CD4-positive, alpha-beta memory T cell (primary cell): ENCODE data around the gene MOB3B. TPM values are rescaled to one million over a fixed set of nuclear protein-coding genes. Genes with fewer than 3 reads are reported as not detected.
"Not testable (repeated sequence)": the region's sequence is repeated elsewhere in the genome, so short reads cannot be mapped to it uniquely, and the experiment has no call there.

Experiments
- CTCF ChIA-PET: fragments of 350-600 bp; sonication (Branson Sonifier 250); formaldehyde crosslinking; loops from one replicate; lab custom pipeline; 2021; ENCODE audit warnings: inconsistent platforms; ENCODE audit not compliant: partially characterized antibody; lab: Charles Lee
- POLR2A ChIA-PET: fragments of 350-600 bp; sonication (Branson Sonifier 250); formaldehyde crosslinking; loops from one replicate; lab custom pipeline; 2021; ENCODE audit not compliant: partially characterized antibody; lab: Charles Lee
- DNase-seq, 5 donors: peaks; one replicate each; pipeline versions ENCODE4 v3.0.0 to v3.0.0-alpha.2; 2020 to 2022; ENCODE audit warnings: mixed read lengths in 1 of 5
- H3K27ac ChIP-seq: one replicate; pipeline ENCODE4 v1.7.0; 2013; ENCODE audit warnings: low read depth, low read length
- H3K27me3 ChIP-seq: 2 replicates; pipeline ENCODE4 v1.7.0; 2013; ENCODE audit warnings: mild to moderate bottlenecking, low read length, moderate library complexity; ENCODE audit not compliant: insufficient read depth
- H3K36me3 ChIP-seq: 2 replicates; pipeline ENCODE4 v1.7.0; 2013; ENCODE audit warnings: mild to moderate bottlenecking, low read length, moderate library complexity; ENCODE audit not compliant: insufficient read depth
- H3K4me1 ChIP-seq: 2 replicates; pipeline ENCODE4 v1.7.0; 2013; ENCODE audit warnings: mild to moderate bottlenecking, low read length, moderate library complexity; ENCODE audit not compliant: insufficient read depth
- H3K4me3 ChIP-seq, 2 donors: one replicate each; pipeline ENCODE4 v1.7.0; 2013; ENCODE audit warnings: low read length in 2 of 2, mild to moderate bottlenecking in 1 of 2
- H3K9me3 ChIP-seq, 2 donors: one replicate each; pipeline ENCODE4 v1.7.0; 2013; ENCODE audit warnings: low read length in 2 of 2, control low read depth in 1 of 2; ENCODE audit not compliant: control insufficient read depth in 1 of 2
- H3K27ac Mint-ChIP-seq, 7 donors: one replicate each; pipeline ENCODE4 v1.8.0; 2020 to 2021; ENCODE audit warnings: mixed read lengths in 7 of 7, mild to moderate bottlenecking in 6 of 7, inconsistent platforms in 3 of 7, moderate library complexity in 3 of 7
- H3K27me3 Mint-ChIP-seq, 2 donors: one replicate each; pipeline ENCODE4 v1.8.0; 2020 to 2021; ENCODE audit warnings: mixed read lengths in 2 of 2
- H3K36me3 Mint-ChIP-seq, 2 donors: one replicate each; pipeline ENCODE4 v1.8.0; 2020 to 2021; ENCODE audit warnings: mixed read lengths in 2 of 2, inconsistent platforms in 1 of 2, mild to moderate bottlenecking in 1 of 2
- H3K4me1 Mint-ChIP-seq, 4 donors: one replicate each; pipeline ENCODE4 v1.8.0; 2020 to 2021; ENCODE audit warnings: mixed read lengths in 4 of 4, mild to moderate bottlenecking in 1 of 4
- H3K4me3 Mint-ChIP-seq, 8 donors: one replicate each; pipeline ENCODE4 v1.8.0; 2020 to 2021; ENCODE audit warnings: mixed read lengths in 8 of 8, mild to moderate bottlenecking in 7 of 8, moderate library complexity in 6 of 8, inconsistent platforms in 3 of 8
- H3K9me3 Mint-ChIP-seq, 8 donors: one replicate each; pipeline ENCODE4 v1.8.0; 2020 to 2021; ENCODE audit warnings: mixed read lengths in 8 of 8, mild to moderate bottlenecking in 5 of 8, inconsistent platforms in 3 of 8, moderate library complexity in 1 of 8
- intact Hi-C: fragments of 100-400 bp; cut with micrococcal nuclease; formaldehyde crosslinking; loops from one replicate; pipeline ENCODE4 v1.15.1; 2023
- polyA plus RNA-seq, 2 donors: library from polyadenylated mRNA; unstranded; fragments of 300-500 nt; fragmentation: Illumina TruSeq; gene quantifications; one replicate each; pipeline ENCODE4 v1.2.3, GENCODE V29; 2021
- total RNA-seq, 2 experiments: library from RNA; stranded (reverse); gene quantifications; one replicate each; pipeline ENCODE4 v1.2.3, GENCODE V29; 2021

MOB3B gene
- total and polyA plus RNA-seq, 4 experiments from 2014 or later, result 0.05 to 0.64 (median 0.34) TPM

DNA sequence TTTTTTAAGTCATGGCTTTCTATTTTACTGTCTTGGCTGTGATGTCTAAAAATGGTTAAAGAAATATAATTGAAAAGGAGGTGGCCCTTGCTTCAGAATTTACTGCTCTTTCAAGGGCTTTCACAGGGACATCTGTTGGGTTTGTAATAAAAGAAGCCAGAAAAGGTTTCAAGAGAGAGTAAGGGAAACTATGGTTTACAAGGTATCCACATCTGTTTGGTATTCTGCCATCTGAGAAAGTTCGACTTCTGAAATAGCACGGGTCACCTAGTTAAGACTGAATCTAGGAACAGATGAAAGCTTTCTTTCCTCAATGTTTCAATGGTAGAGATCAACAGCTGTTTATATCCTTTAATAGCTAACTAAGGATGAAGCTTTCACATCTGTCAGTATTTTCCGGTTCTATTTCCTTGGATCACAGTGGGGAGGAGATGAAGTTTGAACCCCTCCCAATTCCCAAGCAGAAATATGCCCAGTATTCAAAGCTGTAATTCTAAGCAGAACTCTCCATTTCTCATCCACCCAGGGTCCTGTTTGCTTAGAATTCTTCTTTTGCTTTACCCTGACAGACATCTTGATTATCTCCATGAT, 78.3 kb downstream of the MOB3B start:
- peaks cover 0 to 26% of the 10 kb centered on the region in 2 donors for H3K36me3 Mint-ChIP-seq
- CTCF ChIA-PET, result interaction anchor here (0.9 to 1.0 kb wide), 2 partner anchors 20 to 21 kb away, joined by 3 read pairs; no protein-coding TSS in a partner anchor
- no peak for DNase-seq
- Histone ChIP-seq H3K27me3 (no peaks in the 10 kb centered on the region), H3K27ac (no peak overlapping the region), H3K4me3 (no peak overlapping the region), H3K4me1 (no peaks in the 10 kb centered on the region), H3K9me3 (no peaks in the 10 kb centered on the region), H3K36me3 (no peaks in the 10 kb centered on the region)
- no peak overlapping the region for H3K27ac Mint-ChIP-seq
- POLR2A ChIA-PET, result no interaction called here
- intact Hi-C loops, result no loop called here
- H3K4me1 Mint-ChIP-seq, result no peaks in the 10 kb centered on the region
- no peaks in the 10 kb centered on the region for H3K27me3 Mint-ChIP-seq
- H3K9me3 Mint-ChIP-seq, result peaks cover 0 to 3% (median 0%) of the 10 kb centered on the region in 8 donors
- no peak overlapping the region for H3K4me3 Mint-ChIP-seq

DNA sequence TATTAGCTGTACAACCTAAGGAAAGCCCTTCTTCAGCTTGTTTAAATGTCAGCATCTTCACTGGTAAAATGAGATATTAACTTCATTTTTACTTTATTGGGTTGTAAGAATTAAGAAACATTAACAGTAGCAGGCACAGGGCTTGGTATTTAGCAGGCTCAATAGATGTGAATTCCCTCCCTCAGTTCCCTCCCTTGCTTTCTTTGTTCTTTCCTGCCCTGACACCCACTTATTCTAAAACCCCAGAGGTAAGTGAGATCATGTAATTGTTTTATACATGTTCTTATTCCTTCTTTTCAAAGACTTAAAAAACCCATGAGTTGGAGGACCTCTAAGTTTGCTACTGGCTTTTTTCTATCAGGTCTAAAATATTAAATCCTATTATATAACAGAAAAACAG, 78.9 kb downstream of the MOB3B start:
- no peak overlapping the region for H3K27ac Mint-ChIP-seq
- Histone ChIP-seq H3K27me3 (no peaks in the 10 kb centered on the region), H3K36me3 (no peaks in the 10 kb centered on the region), H3K4me3 (no peak overlapping the region), H3K27ac (no peak overlapping the region), H3K9me3 (no peaks in the 10 kb centered on the region), H3K4me1 (no peaks in the 10 kb centered on the region)
- intact Hi-C loops, result no loop called here
- ChIA-PET POLR2A (no interaction called here), CTCF (interaction anchor here (0.9 to 1.0 kb wide), 2 partner anchors 19 to 21 kb away, joined by 3 read pairs; no protein-coding TSS in a partner anchor)
- H3K36me3 Mint-ChIP-seq, result peaks cover 0 to 25% of the 10 kb centered on the region in 2 donors
- DNase-seq, result no peak
- no peak overlapping the region for H3K4me3 Mint-ChIP-seq
- H3K9me3 Mint-ChIP-seq, result peaks cover 0 to 3% (median 0%) of the 10 kb centered on the region in 8 donors
- no peaks in the 10 kb centered on the region for H3K27me3 Mint-ChIP-seq
- H3K4me1 Mint-ChIP-seq, result no peaks in the 10 kb centered on the region

DNA sequence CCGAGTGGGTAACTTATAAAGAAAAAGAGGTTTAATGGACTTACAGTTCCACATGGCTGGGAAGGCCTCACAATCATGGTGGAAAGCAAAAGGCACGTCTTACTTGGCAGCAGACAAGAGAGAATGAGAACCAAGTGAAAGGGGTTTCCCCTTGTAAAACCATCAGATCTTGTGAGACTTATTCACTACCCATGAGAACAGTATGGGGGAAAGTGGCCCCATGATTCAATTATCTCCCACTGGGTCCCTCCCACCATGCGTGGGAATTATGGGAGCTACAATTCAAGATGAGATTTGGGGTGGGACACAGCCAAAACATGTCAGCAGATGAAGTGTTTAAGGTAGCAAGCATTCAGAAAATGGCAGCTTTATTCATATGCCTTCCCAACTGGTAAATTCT, 81.3 kb downstream of the MOB3B start:
- H3K4me3 Mint-ChIP-seq, H3K27me3 ChIP-seq, H3K4me1 ChIP-seq, H3K9me3 Mint-ChIP-seq, H3K27me3 Mint-ChIP-seq, H3K4me1 Mint-ChIP-seq, DNase-seq, intact Hi-C loops, H3K4me3 ChIP-seq, H3K27ac Mint-ChIP-seq, H3K9me3 ChIP-seq, CTCF ChIA-PET, H3K27ac ChIP-seq, H3K36me3 ChIP-seq, POLR2A ChIA-PET: not testable (repeated sequence)
- H3K36me3 Mint-ChIP-seq, result peaks cover 0 to 21% of the 10 kb centered on the region in 2 donors

DNA sequence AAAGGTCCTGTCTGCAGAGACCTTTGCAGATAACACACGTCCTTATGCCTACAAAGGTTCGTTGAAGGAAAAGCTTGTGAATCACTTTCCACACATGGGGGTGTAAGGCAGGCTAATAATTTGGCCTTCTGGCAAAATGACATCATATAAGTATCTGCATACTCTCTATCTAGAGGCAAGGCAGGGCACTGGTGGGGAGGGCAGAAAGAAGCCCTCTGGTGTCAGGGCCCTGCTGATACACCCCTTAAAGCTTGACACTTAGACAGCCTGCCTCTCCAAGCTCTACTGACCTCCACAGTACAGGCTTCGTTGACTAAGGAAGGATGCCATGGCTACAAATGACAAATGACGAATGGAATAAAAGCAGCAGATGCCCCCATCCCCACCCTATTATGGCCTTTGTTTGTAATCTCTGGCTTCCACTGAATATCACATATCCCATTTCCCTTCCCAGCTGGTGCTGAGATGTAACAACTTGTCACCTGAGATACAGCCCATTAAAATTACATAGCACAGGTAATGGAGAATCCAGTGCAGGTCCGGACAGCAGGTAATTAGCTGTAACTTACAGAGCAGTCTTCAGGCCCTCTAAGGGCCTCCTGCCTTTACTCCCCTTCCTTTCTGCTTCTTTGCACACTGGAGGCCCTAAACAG, 82.5 kb downstream of the MOB3B start:
- H3K27ac ChIP-seq, result no peak overlapping the region
- no peaks in the 10 kb centered on the region for H3K27me3 Mint-ChIP-seq
- no peak overlapping the region for H3K4me3 ChIP-seq
- H3K4me1 Mint-ChIP-seq, result no peaks in the 10 kb centered on the region
- H3K9me3 ChIP-seq, result no peaks in the 10 kb centered on the region
- peaks cover 0 to 3% (median 0%) of the 10 kb centered on the region in 8 donors for H3K9me3 Mint-ChIP-seq
- ChIA-PET POLR2A (no interaction called here), CTCF (no interaction called here)
- peaks cover 0 to 12% of the 10 kb centered on the region in 2 donors for H3K36me3 Mint-ChIP-seq
- intact Hi-C loops, result no loop called here
- H3K4me1 ChIP-seq, result no peaks in the 10 kb centered on the region
- no peak for DNase-seq
- no peaks in the 10 kb centered on the region for H3K27me3 ChIP-seq
- no peaks in the 10 kb centered on the region for H3K36me3 ChIP-seq
- no peak overlapping the region for H3K27ac Mint-ChIP-seq
- no peak overlapping the region for H3K4me3 Mint-ChIP-seq

DNA sequence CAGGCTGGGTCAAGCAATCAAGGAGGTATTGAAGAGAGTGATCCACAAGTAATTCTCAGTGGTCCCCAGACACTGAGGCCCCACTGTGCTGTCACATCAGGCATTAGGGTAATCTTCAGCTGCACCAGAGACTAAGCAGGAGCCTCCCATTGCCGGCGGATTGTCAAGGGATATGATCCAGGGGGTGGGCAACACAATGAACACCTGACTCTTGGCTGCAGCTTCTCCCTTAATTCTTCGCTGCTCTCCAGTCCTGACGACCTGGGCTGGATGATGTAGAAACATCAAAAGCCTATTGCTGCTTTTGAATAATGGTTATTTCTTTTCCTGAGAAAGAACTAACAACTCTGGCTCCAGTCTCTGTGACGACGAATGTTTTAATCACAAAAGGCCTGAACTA, 83.9 kb downstream of the MOB3B start:
- Histone ChIP-seq H3K27ac (no peak overlapping the region), H3K9me3 (no peaks in the 10 kb centered on the region), H3K4me3 (no peak overlapping the region), H3K4me1 (no peaks in the 10 kb centered on the region), H3K36me3 (no peaks in the 10 kb centered on the region), H3K27me3 (no peaks in the 10 kb centered on the region)
- ChIA-PET POLR2A (no interaction called here), CTCF (no interaction called here)
- Mint-ChIP-seq H3K4me3 (no peak overlapping the region), H3K4me1 (no peaks in the 10 kb centered on the region), H3K27me3 (no peaks in the 10 kb centered on the region), H3K36me3 (no peaks in the 10 kb centered on the region), H3K9me3 (peaks cover 0 to 4% (median 0%) of the 10 kb centered on the region in 8 donors), H3K27ac (no peak overlapping the region)
- intact Hi-C loops, result no loop called here
- DNase-seq, result no peak

DNA sequence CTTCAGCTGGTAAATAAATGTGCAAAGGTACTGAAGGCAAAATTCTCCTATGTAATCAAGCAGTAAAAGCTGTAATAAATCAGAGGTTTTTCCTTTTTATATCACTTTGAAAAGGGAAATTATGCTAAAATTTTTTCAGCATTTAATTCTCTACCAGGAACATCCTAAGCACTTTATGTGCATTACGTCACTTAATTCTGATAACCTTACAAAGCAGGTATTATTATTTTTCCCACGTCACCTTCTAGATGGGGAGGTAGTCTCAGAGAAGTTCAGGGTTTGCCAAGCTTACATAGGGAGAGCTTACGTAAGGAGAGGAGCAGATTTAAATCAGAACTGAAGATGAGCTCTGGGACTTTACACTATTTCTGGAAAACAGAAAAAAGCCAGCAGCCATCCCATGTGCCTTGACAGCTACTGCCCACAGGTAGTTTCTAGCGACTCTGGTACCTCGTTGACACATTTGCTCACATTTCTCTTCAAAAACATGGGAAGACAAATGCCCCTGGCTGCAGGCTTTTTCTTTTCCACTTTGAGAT, 84.5 kb downstream of the MOB3B start:
- Mint-ChIP-seq H3K9me3 (peaks cover 0 to 4% (median 0%) of the 10 kb centered on the region in 8 donors), H3K36me3 (no peaks in the 10 kb centered on the region), H3K4me3 (no peak overlapping the region), H3K27ac (no peak overlapping the region), H3K4me1 (no peaks in the 10 kb centered on the region), H3K27me3 (no peaks in the 10 kb centered on the region)
- H3K27ac ChIP-seq, result no peak overlapping the region
- no peaks in the 10 kb centered on the region for H3K27me3 ChIP-seq
- no peak overlapping the region for H3K4me3 ChIP-seq
- intact Hi-C loops, result no loop called here
- ChIA-PET CTCF (no interaction called here), POLR2A (no interaction called here)
- H3K4me1 ChIP-seq, result no peaks in the 10 kb centered on the region
- DNase-seq, result no peak
- no peaks in the 10 kb centered on the region for H3K9me3 ChIP-seq
- H3K36me3 ChIP-seq, result no peaks in the 10 kb centered on the region

DNA sequence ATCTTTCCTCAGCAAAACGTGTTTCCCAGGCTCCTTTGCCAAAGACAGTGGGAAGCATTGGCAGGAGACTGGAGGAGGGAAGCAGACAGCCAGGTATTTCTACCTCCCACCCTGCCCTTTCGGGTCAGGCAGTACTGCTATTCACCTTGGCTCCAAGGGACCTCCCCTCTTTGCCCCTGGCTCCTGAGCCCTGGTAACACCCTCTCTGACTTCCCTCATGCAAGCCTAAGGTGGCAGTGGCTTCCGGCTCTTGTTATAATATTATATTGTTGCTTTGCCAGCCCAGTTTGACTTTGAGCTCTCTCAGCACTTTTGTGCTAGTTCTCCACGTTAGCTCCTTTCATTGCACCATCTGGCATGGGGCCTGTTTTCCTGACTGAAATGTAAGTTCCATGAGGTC, 87.2 kb downstream of the MOB3B start:
- H3K36me3 ChIP-seq, result no peaks in the 10 kb centered on the region
- H3K4me3 ChIP-seq, result no peak overlapping the region
- no peaks in the 10 kb centered on the region for H3K27me3 ChIP-seq
- H3K4me1 Mint-ChIP-seq, result no peaks in the 10 kb centered on the region
- H3K36me3 Mint-ChIP-seq, result no peaks in the 10 kb centered on the region
- no peak for DNase-seq
- H3K27ac Mint-ChIP-seq, result no peak overlapping the region
- H3K9me3 Mint-ChIP-seq, result peaks cover 0 to 4% (median 0%) of the 10 kb centered on the region in 8 donors
- H3K9me3 ChIP-seq, result no peaks in the 10 kb centered on the region
- ChIA-PET POLR2A (no interaction called here), CTCF (no interaction called here)
- no peak overlapping the region for H3K4me3 Mint-ChIP-seq
- no peaks in the 10 kb centered on the region for H3K27me3 Mint-ChIP-seq
- intact Hi-C loops, result no loop called here
- no peaks in the 10 kb centered on the region for H3K4me1 ChIP-seq
- no peak overlapping the region for H3K27ac ChIP-seq
